ENCODE results near the gene INO80C.

Gene INO80C, protein sequence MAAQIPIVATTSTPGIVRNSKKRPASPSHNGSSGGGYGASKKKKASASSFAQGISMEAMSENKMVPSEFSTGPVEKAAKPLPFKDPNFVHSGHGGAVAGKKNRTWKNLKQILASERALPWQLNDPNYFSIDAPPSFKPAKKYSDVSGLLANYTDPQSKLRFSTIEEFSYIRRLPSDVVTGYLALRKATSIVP

GRCh38 chr18:35497370-35498197, at the start of gene INO80C:
INO80C (minus strand) TSS chr18:35497960; CDS start chr18:35497874, 86 bp downstream.
- DNase-seq (ENCODE audit: low spot score): peak; percentile 95

- no peak for DNase-seq (ENCODE audit: low spot score)
Measured at GRCh38 chr18:35547008-35547605, 49.3 kb upstream of the INO80C start.

DNA sequence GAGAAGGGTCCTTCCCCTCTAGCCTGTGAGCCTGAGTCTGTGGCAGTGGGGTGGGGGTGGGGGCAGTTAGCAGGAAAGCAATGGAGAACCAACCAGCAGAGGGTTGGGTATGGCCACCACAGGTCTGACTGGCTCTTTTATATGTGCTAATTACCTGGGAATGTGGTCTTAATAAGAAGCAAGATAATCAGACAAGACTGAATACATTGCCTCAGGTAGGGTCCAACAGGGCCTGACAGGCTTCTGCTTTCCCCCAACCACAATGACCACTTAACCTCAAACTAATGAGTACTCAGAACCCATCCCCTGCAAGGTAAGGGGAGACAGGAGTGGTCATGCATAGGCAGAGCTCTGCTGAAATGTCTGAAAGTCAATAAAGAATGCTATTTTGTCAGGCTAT, 44.6 kb upstream of the INO80C start:
- DNase-seq (ENCODE audit: low spot score): no peak

GRCh38 chr18:35535297-35535696, 37.5 kb upstream of the INO80C start:
- DNase-seq (ENCODE audit: low spot score): no peak

GRCh38 chr18:35533916-35534405, 36.2 kb upstream of the INO80C start:
- DNase-seq (ENCODE audit: low spot score): no peak

DNA sequence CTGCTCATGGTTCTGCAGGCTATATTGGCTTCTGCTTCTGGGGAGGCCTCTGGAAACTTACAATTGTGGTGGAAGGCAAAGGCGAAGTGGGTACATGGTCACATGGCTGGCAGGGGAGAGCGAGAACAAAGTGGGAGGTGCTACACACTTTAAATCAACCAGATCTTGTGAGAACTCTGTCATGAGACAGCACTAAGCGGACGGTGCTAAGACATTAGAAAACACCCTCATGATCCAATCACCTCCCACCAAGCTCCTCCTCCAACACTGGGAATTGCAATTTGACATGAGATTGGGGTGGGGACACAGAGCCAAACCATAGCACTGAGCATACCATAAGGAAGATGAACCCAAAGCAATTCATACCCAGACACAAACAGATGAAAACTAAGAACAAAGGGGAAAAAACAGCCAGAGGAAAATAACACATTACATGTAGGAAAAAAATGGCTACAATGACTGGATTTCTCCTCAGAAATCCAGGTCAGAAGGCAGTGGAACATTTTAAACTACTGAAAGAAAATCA, 31.1 kb upstream of the INO80C start:
- no peak for DNase-seq (ENCODE audit: low spot score)

GRCh38 chr18:35526495-35527059, 28.8 kb upstream of the INO80C start:
- DNase-seq (ENCODE audit: low spot score): no peak

GRCh38 chr18:35525795-35526494, 28.2 kb upstream of the INO80C start:
- no peak for DNase-seq (ENCODE audit: low spot score)

DNA sequence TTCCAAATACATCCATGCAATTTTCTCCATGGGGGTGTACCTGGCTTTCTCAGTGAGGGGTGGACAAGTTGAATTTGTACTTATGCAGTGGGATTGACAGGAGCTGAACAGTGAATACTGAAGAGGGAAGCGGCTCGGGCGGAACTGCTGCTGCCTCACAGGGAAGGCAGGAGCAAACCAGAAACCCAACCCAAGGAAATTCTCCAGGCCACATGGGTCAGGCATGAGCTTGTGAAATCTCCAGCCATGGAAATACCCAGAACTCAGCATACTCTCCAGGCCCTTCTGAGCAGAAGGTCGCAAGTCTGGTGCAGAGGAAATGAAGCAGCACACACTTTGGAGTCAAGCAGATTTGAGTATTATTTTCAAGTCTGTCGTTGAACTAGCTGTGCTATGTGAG, 26.5 kb upstream of the INO80C start:
- DNase-seq (ENCODE audit: low spot score): no peak

DNA sequence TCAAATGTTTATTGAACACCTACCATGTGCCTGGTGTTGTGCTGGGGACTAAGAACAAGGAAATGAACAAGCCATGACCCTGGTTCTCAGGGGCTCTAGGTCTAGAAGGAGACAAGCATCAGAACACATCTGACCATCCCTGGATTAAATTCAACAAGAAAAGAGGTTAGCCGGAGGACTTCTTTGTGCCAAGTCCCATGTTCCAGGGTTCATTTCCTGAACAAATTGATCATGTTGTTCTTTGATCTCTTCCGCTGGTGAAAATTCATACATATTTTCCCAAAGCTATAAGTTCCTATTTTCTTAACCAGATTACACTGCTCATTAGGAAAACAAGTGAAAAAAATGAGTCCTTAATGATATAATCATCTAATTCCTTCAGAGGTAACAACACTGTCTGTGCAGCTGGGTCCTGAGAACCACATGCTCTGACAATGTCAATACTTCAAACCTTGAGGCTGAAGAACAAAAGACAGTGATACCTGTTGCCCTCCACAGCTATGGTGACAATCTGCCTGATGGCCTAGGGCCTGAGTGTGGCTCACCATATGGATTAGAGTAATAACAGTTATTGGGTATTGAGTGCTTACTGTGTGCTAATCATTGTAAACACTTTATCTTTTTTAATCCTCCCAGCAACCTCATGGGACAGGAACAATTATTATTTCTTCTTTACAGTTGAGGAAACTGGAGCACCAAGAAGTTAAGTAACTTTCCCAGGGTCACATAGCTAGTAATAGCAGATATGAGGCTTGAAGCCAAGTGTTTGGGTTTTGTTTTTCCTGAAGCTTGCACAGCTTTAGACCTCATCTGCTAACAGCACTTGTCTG, 24.6 kb upstream of the INO80C start:
- no peak for DNase-seq (ENCODE audit: low spot score)

DNA sequence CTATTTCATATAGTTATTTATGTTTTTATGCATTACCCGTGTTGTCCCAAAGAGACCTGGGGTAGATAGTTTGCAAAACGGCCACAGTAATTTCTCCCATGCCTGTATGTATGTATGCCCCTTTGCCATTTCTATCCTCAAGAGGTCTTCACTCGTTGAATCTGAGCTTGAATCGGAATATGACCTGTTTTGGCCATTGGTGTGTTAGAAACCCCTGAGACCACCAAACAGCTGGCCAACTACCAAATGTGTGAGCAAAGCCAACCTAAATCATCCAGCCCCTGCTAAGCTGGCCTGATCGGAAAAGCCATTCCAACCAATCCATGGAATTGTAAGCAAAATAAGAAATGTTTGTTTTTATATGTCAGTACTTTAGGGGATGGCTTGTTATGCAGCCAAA, 23.4 kb upstream of the INO80C start:
- DNase-seq (ENCODE audit: low spot score): no peak

- no peak for DNase-seq (ENCODE audit: low spot score)
Measured at GRCh38 chr18:35519148-35519899, 21.6 kb upstream of the INO80C start.

DNA sequence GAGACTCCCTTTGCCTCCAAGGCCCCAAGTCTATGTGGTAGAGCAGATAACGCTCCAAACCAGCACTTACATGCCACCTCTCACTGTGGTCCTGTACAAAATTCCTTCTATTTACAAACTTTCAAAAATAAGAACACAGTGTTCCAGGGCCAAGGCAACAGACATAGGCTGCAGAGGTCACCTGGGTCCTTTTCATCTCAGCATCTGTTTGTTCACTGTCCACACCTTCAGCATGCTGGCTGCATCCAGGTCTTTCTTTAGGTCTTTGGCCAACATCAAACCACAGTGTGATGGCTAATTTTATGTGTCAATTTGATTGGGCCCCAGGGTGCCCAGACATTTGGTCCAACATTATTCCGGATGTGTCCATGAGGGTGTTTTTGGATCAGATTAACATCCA, 20.0 kb upstream of the INO80C start:
- DNase-seq (ENCODE audit: low spot score): no peak

GRCh38 chr18:35516789-35517188, 19.0 kb upstream of the INO80C start:
- DNase-seq (ENCODE audit: low spot score): no peak

- DNase-seq (ENCODE audit: low spot score): no peak
Measured at GRCh38 chr18:35516351-35516750, 18.6 kb upstream of the INO80C start.

- no peak for DNase-seq (ENCODE audit: low spot score)
Measured at GRCh38 chr18:35515460-35516130, 17.8 kb upstream of the INO80C start.

DNA sequence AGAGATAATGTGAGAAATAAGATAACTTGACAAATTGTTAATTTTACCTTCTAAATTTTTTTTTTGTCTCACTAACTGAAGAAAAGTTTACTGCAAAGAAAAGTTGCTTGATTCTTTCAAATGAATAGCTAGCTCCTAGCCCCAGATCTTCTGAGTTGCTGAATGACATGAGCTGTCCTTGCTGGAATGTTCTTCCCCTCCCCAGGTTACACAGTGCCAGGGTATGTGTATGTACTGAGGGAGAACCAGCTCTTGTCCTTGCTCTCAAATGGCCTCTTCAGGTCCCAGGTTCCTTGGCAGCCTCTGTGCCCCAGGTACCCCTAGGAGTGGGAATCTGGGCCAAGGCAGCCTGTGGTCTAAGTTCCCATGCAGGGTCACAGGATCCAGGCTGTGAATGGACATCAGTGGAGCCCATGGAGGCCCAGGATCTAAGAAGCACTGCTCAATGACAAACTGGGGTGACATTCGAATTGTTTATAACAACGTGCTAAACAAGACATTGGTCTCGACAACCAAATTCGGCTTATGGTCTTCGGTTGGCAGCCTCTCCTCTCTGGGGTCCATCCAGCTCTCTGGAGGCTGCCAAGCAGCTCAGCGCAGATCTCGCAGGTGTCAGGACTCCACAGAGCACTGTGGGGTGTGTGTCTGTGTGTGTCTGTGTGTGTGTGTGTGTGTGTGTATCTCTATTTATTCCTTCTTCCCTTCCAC, 17.1 kb upstream of the INO80C start:
- no peak for DNase-seq (ENCODE audit: low spot score)

DNA sequence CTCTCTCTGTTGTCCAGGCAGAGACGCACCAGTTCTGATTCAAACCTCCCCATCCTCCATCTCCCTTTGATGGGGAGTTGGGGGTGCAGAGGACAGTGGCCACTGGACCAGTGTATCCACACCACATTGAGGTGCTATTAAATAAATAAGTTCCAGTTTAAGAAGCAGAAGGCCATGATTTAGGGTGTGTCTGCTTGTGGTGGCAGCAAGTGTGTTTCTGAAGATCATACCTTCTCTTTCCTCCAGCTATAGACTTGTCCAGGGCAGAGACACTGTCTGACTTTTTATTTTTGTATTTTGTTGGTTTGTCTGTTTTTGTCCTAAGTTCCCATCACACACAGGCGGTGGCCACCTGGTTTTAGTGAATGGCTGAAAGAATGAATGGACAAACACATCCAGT, 16.5 kb upstream of the INO80C start:
- no peak for DNase-seq (ENCODE audit: low spot score)
